GM19238 (cell line): ENCODE results near the gene GALNS.
"Not testable (repeated sequence)": the region's sequence is repeated elsewhere in the genome, so short reads cannot be mapped to it uniquely, and the experiment has no call there.

Source experiments
- DNase-seq: peaks from one replicate; pipeline ENCODE4 v3.0.0; 2011; ENCODE audit warnings: low spot score; ENCODE audit not compliant: insufficient read length

The GALNS gene

DNA sequence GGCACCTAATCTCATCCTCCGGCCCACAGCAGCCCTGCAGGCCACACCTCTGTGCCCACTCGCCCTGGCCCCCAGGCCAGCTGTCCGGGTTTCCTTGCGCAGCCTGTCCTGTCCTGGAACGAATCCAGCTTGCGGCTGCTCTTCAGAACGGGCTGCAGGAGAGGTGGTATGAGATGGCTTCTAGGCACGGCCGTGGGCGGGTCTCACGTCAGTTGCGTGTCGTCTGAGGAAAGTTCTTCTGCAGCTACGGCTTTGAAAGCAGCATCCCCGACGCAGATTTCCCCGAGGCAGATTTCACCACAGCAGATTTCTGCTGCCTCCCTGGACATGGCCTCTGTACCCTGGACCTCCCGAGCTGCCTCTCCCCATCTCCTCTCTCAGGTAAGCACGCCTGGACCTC is 18.2 kb downstream of the GALNS start:
- no peak for DNase-seq

DNA sequence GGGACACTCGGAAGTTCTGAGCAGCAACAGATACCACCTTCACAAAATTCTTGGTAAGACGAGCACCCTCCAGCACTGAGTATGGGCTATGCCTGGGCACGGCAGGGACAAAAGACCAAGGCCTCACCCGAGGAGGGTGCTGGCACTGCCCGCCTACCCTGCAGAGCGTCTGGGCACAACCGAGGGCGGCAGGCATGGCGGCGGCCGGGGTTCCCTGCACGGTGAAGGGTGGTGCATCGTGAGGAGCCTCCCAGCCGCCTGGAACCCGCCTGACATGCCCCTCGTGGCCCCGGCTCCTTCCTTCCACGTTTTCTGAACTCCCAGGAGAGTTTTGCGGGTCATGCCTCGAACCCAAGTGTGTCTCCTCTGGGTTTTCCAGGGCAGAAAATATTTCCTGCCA is 18.9 kb downstream of the GALNS start:
- DNase-seq: no peak

DNA sequence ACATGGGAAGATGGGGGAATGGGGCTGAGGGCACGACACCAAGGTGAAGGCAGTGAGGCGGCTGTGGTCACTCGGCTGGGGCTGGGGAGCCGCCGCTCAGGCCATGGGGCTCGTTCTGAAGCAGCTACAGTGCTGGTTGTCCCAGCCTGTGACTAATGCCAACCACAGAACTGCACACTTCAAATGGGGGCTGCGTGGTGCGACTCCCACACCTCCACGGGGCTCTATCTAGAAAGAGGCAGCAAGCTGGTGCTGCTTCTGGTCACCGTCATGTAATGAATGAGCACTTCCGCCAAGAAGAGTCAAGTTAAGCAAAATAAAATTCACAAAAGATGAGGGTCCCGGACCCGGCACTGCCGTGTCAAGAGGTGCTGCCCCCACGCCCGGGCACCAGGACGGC is 20.0 kb downstream of the GALNS start:
- DNase-seq: no peak

DNA sequence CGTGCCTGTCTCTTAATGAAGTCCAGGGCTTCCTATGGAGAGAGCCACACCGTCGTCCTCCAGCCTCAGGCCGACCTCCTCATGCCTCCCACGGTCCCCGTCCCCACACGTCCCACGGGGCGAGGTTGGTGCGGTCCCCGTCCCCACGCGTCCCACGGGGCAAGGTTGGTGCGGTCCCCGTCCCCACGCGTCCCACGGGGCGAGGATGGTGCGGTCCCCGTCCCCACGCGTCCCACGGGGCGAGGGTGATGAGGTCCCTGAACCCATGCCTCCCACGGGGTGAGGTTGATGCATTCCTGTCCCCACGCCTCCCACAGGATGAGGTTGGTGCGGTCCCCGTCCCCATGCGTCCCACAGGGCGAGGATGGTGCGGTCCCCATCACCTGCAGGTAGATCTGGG is 20.9 kb downstream of the GALNS start:
- DNase-seq: no peak

DNA sequence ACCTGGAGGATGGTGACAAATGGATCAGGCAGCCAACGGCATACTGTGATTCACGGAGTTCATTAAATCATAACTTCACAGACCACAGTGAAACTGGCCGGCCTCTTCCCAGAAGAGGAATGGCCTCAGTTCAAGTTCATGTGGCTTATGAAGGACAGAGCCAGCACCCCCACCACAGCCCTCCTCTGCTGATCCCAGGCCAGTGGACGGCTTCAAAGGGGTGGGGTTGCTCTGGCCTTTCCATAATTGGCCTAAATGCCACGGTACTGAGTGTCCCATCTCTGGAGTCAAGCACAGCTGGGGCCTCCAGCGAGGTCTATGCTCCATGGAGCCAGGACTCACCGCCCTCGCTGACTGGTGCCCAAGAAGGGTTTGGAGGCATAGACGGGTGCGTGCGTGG is 21.4 kb downstream of the GALNS start:
- DNase-seq: no peak

DNA sequence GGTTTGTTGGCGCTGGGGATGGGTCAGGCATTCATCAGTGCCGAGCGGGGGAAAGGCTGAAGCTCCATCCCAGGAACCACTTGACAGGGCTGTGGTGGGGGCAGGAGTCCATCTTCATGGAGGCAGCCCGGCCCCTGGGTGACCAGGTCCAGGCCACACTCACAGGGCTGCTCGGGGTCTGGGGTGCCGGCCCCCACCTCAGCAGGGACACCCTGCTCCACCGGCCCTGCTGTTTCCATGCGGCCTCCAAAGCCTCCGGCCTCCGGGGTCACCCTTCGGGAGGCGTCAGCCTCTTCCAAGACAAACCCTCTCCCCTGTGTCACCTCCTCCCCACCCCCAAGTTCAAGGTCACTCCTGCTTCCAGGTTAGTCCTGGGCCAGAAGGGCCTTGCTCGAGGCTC is 22.1 kb downstream of the GALNS start:
- no peak for DNase-seq

DNA sequence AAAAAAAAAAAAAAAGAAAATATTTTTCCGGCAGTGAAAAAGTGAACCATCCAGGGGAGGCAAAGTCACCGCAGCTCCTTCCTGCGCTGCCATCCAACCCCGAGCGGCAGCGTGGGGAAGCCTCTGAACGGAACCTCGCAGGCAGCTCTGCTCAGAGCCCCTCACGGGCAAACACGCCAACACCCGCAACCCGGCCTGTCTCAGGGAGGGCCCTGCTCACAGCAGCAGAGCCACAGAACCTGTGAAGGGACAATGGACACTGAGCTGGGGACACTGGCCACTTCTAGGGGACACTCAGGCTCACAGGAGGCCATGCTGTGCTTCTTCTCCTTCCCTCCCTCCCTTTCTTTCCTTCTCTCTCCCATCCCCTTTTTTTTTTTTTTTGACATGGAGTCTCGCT is 23.7 kb downstream of the GALNS start:
- DNase-seq: no peak

DNA sequence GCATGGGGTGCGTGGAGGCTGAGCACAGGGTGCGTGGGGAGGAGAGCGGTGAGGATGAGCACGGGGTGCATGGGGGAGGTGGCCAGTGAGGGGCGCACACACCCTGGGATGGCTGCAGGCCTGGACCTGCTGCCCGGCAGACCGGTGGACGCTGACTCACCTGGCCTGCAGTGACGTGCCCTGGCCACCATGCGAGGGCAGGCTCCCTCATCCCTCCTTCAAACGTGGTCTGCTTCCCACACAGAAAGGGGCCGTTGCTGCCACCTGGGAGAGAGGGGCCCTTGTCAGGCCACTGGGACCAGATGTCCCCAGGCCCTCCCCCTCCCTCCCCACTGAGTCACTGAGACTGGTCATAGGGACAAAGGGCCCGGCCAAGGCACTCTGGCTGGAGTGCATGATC is 24.9 kb downstream of the GALNS start:
- no peak for DNase-seq

DNA sequence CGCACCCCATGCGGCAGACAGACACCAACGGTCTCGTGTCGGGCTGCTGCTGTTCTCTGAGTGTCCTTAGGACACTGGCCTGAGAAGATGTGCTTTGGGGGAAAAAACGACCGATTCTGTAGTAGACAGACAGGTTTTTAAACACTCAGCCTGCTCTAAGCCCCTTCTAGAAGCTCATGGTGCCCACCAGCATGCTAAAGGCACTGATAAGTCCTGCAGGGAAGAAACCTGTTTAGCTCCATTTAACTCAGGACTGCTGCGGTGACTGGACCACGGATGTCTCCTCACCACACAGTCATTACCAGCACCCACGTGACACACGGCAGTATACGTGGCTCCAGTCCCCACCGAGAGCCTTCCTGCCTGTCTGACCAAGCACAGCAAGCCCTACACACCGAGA is 26.0 kb downstream of the GALNS start:
- DNase-seq: no peak

DNA sequence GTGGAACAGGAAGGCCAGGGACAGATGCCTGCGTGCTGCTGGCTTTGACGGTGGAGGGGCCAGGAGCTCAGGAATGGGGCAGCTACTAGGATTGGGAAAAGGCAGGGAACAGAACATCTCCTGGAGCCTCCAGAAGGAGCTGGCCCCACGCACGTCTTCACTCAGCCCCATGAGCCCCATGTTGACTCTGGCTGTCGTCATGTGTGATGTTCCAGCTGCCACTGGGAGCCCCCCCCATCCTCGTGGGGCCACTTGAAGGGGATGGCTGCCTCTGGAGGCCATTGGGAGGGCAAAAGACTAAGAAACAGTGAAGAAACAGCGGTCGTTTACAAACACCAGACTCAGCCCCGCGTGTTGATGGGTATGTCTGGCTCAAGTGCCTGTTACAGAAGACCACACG is 26.5 kb downstream of the GALNS start:
- DNase-seq: no peak

DNA sequence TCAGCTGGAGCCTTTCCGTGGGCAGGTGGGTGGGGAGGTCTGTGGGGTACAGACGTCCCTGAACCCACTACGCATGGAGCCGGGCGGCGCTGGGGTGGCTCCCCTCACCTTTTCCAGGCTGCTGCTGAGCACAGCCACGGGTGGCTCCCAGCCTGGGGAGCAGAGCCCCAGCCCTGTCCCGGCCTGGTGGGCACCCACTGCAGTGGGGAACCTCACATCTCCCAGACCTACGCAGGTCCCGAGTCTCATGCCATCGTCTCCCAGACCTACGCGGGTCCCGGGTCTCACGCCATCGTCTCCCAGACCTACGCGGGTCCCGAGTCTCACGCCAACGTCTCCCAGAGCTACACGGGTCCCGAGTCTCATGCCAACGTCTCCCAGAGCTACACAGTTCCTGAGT is 28.0 kb downstream of the GALNS start:
- no peak for DNase-seq

DNA sequence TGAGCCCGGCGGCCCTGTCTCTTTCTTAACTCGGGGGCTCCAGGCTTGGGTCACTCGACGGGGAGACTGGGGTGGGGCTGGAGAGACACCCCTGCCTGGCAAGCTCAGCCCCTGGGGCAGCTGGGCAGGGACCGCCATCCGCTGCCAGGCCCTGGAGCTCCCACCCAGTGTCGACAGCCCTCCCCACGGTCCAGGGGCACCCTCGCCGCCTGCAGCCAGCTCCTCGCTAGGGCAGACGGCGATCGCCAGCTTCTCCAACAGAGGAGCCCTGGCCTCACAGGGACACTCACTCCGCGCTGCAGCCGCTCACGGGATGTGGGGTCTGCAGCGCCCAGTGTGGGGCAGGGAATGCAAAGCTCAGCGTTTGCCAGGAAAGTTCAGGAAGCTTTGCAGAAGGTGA is 29.0 kb downstream of the GALNS start:
- no peak for DNase-seq

DNA sequence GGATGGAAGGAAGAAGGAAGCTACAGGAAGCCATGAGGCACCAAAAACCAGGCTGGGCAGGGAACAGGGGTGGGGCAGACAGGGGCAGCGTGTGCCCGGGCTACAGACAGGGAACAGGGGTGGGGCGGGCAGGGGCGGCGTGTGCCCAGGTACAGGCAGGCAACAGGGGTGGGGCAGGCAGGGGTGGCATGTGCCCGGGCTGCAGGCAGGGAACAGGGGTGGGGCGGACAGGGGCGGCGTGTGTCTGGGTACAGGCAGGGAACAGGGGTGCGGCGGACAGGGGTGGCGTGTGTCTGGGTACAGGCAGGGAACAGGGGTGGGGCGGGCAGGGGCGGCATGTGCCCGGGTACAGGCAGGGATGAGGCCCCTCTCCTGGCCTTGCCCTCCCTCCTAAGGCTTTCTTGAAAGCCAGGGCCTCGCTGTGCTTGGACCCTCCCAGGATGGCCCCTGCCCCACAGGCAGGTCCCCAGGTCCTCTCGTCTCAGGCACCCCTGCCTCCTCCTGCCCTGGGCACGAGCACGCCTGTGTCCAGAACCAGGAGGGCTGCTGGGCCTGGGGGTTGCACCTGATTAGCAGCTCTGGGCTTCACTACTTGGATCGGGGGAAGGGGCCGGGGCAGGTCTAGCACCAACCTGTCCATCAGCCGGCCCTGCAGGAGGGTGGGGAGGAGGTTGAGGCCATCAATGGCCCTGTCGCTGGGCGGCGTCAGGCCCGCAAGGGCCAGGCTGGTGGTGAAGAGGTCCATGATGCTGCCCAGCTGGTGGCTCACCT is 30.5 kb downstream of the GALNS start:
- no peak for DNase-seq

DNA sequence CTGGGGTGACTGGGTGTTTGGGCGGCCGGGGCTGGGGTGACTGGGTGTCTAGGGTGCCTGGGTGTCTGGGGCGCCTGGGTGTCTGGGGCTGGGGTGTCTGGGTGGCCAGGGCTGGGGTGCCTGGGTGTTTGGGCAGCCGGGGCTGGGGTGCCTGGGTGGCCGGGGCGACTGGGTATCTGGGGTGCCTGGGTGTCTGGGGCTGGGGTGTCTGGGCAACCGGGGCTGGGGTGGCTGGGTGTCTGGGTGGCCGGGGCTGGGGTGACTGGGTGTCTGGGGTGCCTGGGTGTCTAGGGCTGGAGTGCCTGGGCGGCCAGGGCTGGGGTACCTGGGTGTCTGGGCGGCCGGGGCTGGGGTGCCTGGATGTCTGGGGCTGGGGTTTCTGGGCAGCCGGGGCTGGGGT is 31.6 kb downstream of the GALNS start:
- DNase-seq: no peak

DNA sequence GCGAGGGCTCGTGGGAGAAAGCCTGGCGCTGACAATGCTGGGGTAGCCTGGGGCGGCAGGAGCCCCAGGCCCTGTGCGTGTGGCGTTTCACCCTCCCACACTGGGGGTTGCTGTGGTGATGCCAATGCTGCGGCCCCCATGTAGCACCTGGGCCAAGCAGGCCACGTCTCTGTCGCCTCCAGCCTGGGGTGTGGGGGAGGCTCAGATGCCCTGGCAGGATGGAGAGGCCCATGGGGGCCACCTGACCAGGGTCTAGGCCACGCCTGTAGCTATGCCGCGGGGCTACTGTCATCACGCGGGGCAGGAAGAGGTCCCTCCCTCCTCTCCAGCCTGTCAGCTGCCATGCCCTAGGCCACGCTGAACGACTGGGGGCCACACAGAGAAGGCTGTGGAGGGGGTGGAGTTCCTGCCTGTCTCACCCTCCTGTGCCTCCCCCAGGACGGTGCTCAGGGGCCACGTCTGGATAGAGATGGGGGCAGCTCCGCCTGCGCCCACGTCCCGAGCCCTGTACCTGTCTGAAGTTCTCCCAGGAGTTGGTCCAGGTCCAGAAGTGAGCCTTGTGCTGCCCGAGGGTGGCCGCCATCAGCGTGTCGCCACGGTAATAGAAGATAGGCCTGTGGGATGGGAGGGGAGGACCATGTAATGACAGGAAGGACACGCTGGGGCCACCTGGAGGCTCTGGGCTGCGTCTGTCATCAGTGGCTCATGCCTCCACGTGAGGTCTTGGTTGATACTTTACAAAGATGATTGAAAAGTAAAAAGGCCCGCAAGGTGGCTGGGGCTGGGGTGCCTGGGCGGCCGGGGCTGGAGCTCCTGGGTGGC is 32.3 kb downstream of the GALNS start:
- DNase-seq: no peak

DNA sequence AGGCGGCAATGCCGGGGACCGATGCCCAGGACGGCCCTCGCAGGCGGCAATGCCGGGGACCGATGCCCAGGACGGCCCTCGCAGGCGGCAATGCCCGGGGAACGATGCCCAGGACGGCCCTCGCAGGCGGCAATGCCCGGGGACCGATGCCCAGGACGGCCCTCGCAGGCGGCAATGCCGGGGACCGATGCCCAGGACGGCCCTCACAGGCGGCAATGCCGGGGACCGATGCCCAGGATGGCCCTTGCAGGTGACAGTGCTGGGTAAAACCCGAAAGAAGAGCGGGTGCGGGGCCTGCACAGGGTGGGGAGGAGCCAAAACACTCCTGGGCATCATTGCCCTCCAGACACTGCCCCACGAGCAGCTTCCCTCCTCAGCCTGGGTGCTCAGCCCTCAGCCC is 33.1 kb downstream of the GALNS start:
- DNase-seq: not testable (repeated sequence)

DNA sequence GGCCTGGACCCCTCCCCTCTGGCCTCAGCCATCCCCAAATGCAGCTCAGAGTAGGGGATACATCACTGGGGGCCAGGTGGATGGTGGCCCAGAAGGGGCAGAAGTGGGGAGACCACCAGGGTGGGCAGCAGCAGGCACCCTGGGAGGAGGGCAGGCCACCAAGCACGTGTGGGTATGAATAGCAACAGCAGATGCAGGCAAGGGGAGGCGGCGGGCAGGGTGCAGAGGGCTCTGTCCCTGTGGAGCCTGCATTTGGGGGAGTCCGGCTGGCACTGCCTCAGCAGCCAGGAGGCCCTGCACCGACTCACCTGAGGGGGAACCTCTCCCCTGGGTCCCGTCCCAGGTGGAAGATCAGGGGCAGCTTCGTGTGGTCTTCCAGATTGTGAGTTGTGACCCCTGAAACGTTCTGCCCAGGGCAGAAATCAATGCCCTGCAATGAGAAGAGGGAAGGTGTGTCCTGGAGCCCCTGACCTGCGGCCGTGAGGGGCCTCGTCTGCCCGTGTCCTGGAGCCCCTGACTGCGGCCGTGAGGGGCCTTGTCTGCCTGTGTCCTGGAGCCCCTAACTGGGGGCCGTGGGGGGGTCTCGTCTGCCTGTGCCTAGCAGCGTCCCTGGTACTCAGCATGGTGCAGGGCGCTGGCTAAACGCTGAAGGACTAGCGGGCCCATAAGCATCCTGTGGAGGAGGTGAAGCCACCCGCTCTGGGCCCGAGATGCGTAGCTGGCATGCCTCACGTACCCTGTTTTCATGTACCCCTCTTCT is 34.3 kb downstream of the GALNS start:
- DNase-seq: no peak

DNA sequence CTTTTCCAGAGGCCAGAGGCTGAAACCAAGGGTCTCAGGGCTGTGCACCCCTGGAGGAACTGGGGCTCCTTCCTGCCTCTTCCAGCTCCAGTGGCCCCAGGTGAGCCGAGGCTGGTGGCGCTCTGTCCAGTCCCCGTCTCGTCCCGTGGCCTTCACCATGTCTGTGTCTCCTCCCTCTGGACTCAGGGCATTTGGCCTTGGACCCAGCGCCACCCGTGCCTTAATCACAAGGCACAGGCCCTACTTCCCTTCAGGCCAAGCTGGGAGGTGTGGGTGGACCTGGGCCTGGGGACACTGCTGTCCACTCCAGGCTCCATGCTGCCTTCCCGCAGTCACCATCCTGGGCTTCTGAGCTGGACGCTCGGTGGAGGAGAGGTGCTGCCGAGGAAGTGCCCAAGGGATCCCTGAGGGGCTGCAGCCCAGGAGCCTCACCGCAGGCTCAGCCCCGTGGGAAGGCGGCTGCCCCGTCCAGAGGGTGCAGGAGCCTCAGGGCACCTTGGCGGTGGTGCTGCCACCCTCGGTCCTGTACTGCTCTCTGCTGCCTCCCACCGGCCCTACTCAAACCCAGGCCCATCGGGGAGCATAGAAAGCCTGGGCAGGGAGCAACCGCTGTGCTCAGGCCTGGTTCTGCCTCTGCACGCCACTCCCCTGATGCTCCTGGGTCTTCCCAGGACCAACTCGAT is 35.4 kb downstream of the GALNS start:
- no peak for DNase-seq

DNA sequence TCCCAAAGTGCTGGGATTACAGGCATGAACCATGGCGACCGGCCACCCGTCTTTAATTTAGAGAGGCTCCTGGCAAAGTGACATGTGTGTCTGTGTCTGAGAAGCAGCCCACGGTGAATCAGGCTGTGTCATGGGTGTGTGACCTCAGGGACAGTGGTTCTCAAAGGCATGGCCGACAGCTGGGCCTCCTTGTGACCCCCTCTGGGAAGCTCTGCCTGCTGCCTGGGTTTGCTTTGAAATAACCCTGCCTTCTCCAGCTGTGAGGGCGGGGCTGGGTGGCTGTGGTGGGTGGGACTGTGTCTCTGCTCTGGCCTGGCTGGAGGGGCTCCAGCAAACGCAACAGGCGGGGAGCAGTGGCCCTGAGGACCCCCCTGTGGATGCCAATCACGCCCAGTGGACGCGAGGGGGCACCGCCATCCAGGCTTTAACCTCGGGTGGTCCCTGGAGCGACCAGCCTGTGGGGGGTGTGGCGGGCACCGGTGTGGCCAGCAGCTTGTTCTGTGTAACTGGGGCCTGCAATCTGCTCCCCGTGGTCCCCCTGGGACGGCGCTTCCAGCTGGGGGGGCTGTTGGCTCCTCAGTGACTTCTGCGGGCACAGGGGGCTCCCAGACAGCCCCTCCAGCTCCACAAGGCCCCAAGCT is 36.2 kb downstream of the GALNS start:
- DNase-seq: no peak

DNA sequence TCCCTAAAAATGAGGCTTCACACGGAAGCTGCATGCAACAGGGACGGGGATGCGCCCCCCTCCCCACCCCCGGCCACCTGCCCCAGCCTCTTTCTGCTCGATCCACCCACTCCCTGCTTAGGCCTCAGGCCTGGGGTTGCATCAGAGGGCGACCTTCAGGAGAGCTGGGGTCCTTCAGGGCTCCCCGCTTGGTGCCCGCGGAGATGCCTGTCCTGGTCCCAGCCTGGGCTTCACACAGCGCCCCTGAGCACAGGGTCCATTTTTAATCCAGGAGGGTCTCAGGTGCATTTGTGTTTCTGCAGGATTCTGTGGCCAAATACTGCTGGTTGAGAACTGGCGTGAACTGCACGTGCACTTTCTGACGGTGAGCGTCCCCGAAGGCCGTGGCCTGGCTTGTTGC is 37.6 kb downstream of the GALNS start:
- DNase-seq: no peak

DNA sequence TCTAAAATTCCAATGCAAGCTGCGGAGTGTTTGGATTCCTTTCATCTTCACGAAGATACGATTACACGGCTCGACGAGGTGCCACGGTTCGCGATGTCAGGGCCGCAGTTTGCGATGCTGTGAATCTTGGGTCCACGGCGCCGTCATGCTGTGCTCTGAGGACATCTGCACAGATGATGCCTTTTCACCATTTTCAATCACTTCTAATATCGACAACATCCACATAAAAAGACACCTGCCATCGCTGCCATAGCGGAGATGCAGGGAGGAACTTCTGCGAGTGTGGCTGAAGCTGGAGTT is 38.2 kb downstream of the GALNS start:
- no peak for DNase-seq
